ENCODE results near the gene CCNL2.

Gene CCNL2

GRCh38 chr1:1338278-1338677 lies 60.9 kb downstream of the CCNL2 start:
- no peak for DNase-seq (ENCODE audit: low read depth)
- no peak overlapping the region for H3K4me3 ChIP-seq (ENCODE audit: low read length)
- TF ChIP-seq, protein P1, sequence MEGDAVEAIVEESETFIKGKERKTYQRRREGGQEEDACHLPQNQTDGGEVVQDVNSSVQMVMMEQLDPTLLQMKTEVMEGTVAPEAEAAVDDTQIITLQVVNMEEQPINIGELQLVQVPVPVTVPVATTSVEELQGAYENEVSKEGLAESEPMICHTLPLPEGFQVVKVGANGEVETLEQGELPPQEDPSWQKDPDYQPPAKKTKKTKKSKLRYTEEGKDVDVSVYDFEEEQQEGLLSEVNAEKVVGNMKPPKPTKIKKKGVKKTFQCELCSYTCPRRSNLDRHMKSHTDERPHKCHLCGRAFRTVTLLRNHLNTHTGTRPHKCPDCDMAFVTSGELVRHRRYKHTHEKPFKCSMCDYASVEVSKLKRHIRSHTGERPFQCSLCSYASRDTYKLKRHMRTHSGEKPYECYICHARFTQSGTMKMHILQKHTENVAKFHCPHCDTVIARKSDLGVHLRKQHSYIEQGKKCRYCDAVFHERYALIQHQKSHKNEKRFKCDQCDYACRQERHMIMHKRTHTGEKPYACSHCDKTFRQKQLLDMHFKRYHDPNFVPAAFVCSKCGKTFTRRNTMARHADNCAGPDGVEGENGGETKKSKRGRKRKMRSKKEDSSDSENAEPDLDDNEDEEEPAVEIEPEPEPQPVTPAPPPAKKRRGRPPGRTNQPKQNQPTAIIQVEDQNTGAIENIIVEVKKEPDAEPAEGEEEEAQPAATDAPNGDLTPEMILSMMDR (conservative IDR thresholded peaks at IDR 0.05; ENCODE audit: low read length), result no peak

- DNase-seq (ENCODE audit: low read depth), result no peak
- TF ChIP-seq, protein P1 (conservative IDR thresholded peaks at IDR 0.05; ENCODE audit: low read length), result no peak
- no peak overlapping the region for H3K4me3 ChIP-seq (ENCODE audit: low read length)
Observed at GRCh38 chr1:1337793-1338147, 61.4 kb downstream of the CCNL2 start.

DNA sequence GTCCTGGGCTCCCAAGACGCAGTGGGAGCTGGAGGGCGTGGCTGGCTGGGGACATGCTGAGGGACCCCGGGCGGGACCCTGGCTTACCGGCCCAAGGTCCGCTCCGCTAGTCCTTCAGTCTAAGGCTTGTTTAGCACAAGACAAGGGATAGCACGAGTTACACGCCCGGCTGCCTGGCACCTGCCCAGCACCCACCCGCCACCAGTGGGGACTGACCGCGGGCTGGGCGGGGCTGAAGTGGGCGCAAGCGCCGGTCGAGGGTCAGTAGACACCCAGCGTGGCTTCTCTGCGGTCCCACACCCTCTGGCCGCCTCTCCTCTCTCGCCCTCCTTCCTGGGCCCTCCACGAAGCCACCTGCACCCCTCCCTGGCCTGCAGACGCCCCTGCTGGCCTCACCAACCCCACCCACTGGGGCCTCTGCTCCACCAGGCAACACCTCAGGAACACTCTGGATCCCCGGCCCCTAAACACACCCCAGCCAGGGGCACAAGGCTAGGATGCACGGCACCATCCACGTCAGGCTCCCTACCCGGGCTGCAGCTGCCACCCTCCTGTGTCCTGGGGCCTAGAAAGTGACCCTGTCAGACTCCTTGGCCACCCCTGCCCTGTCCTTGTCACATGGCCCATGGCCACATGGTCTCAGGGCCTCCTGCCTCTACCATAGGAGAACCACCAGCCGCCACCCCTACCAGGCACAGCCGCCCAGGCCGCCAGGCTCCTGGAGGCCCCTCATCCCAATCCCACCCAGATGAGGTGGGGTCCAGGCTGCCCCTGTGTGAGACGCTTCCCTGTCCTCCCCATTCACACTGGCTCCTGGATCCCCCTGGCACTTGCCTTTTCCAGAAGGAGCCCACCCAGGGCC lies 62.0 kb downstream of the CCNL2 start:
- no peak for DNase-seq (ENCODE audit: low read depth)
- H3K4me3 ChIP-seq (ENCODE audit: low read length), result no peak overlapping the region
- TF ChIP-seq, protein P1 (conservative IDR thresholded peaks at IDR 0.05; ENCODE audit: low read length), result no peak

- TF ChIP-seq, protein P1 (conservative IDR thresholded peaks at IDR 0.05; ENCODE audit: low read length), result no peak
- H3K4me3 ChIP-seq (ENCODE audit: low read length), result no peak overlapping the region
- no peak for DNase-seq (ENCODE audit: low read depth)
Observed at GRCh38 chr1:1336446-1336845, 62.7 kb downstream of the CCNL2 start.

DNA sequence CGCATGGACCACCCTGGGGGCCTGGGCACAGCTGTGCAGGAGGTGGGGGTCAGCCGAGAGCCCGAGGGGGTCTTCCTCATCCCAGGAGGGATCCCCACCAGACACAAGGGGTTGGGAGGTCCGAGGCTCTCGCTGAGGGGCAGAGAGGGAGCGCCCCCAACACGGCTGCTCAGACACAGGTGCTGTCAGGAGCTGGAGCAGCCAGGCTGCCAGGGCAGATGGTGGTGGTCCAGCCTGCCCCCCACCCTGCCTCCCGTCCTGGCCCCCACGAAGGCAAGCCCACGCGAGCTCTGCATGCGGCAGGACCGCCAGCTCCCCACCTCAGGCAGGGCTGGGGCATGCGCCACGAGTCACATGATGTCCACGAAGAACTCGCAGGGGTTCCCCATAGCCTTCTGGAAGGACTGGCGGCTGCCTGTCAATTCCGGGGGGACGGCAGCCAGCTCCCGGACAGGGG lies 63.3 kb downstream of the CCNL2 start:
- TF ChIP-seq, protein P1 (conservative IDR thresholded peaks at IDR 0.05; ENCODE audit: low read length), result no peak

More for the DNA sequence above, 63.3 kb downstream of the CCNL2 start:
- H3K4me3 ChIP-seq (ENCODE audit: low read length), result no peak overlapping the region
- no peak for DNase-seq (ENCODE audit: low read depth)
